Measurements from ENCODE around the gene TMEM59L. TPM values are rescaled to one million over a fixed set of nuclear protein-coding genes. Genes with fewer than 3 reads are reported as not detected.

Gene TMEM59L
- total and polyA plus RNA-seq, 2 of the 4 experiments (the other 2 are of a cell fraction) = under 0.01 to 5.9 TPM

- Histone ChIP-seq H2AFZ (replicated peaks; ENCODE audit: low read length, poor library complexity) (peak overlapping the region; percentile 67), H3K14ac (replicated peaks; ENCODE audit: low read depth, low read length) (peak overlapping the region; percentile 67), H2AK9ac (replicated peaks; ENCODE audit: low read depth, low read length, poor library complexity) (peak overlapping the region; percentile 84), H2BK120ac (ENCODE audit: low read depth, low read length) (peak overlapping the region; percentile 85), H2BK5ac (ENCODE audit: low read depth, low read length, poor library complexity, severe bottlenecking) (peak overlapping the region; percentile 81), H3K56ac (ENCODE audit: extremely low read depth, insufficient read depth, low read length) (peak overlapping the region; percentile 73; the same call in 1 of the 2 replicates), H4K5ac (ENCODE audit: low read depth, low read length) (peak overlapping the region; percentile 25), H2AK5ac (ENCODE audit: low read depth, low read length) (peak overlapping the region; percentile 95), H3K9ac (ENCODE audit: low read depth, low read length) (0 out of 2 replicates have a peak overlapping the region, but pooled peaks have one; percentile 7), H3K9me3 (ENCODE audit: control insufficient read depth, insufficient read depth, low read length) (no peaks in the 10 kb centered on the region), H3K23ac (ENCODE audit: low read depth, low read length) (peak overlapping the region; percentile 45), H2BK15ac (ENCODE audit: low read depth, low read length) (peak overlapping the region; percentile 34; the same call in 2 of the 3 replicates), H3K18ac (ENCODE audit: low read depth, low read length) (peak overlapping the region; percentile 45), H3K9me1 (ENCODE audit: insufficient read depth, low read length) (peaks cover 30% of the 10 kb centered on the region), H3K79me1 (ENCODE audit: low read depth in 1 of 2, low read length in 2 of 2) (peaks cover 22 to 62% of the 10 kb centered on the region in 2 experiments; a peak in 3 of 4 replicates), H3K4me3 (ENCODE audit: insufficient read depth, low read depth, low read length) (no peak overlapping the region), H4K20me1 (ENCODE audit: insufficient read depth, low read length) (peaks cover 27% of the 10 kb centered on the region), H3K4ac (ENCODE audit: low read depth, low read length) (peak overlapping the region; percentile 90), H2BK20ac (ENCODE audit: low read depth, low read length) (peak overlapping the region; percentile 83), H3K27ac (ENCODE audit: insufficient read depth, low read length) (peak overlapping the region; percentile 71), H3K27me3 (ENCODE audit: control insufficient read depth, insufficient read depth, low read length) (no peaks in the 10 kb centered on the region), H3K4me1 (ENCODE audit: control insufficient read depth, insufficient read depth, low read length) (peaks cover 37% of the 10 kb centered on the region), H4K8ac (ENCODE audit: low read depth in 2 of 2, low read length in 2 of 2) (peak overlapping the region; percentile 59 to 83; a peak in 3 of 4 replicates), H3K4me2 (ENCODE audit: low read depth, low read length) (no peak overlapping the region), H4K91ac (ENCODE audit: insufficient read depth, low read depth, low read length) (peak overlapping the region; percentile 89), H3K36me3 (ENCODE audit: control insufficient read depth, insufficient read depth, low read length) (no peaks in the 10 kb centered on the region)
- dilution Hi-C loops (cut with HindIII; ENCODE audit: low sequenced_read_pairs, unreplicated experiment) = no loop called here
- no peak for ATAC-seq (ENCODE audit: low read depth)
- WGBS, 2 experiments (ENCODE audit: extremely low coverage in 2 of 2, insufficient read length in 1 of 2) = 93% methylated on average over 3 of the region's 6 CpGs; no CpG with 5 or more reads in 1 of the 2 experiments
- DNase-seq = no peak
- TF ChIP-seq SMC3 (IDR thresholded peaks at IDR 0.05; ENCODE audit: low read depth, low read length) (no peak), CHD1 (IDR thresholded peaks at IDR 0.05; ENCODE audit: low read depth, low read length) (no peak), RAD21 (IDR thresholded peaks at IDR 0.05; ENCODE audit: low read length) (no peak), MAFK (IDR thresholded peaks at IDR 0.05; ENCODE audit: low read depth, low read length) (no peak), POLR2A (IDR thresholded peaks at IDR 0.05; ENCODE audit: low read depth, low read length) (no peak), ELK1 (IDR thresholded peaks at IDR 0.05; ENCODE audit: borderline replicate concordance, low read depth, low read length) (no peak), CEBPB (IDR thresholded peaks at IDR 0.05; ENCODE audit: low read depth, low read length) (no peak), MAZ (IDR thresholded peaks at IDR 0.05; ENCODE audit: borderline replicate concordance, low read depth, low read length) (no peak), BHLHE40 (IDR thresholded peaks at IDR 0.05; ENCODE audit: low read depth, low read length) (no peak), NFE2L2 (IDR thresholded peaks at IDR 0.05; ENCODE audit: low read depth, low read length) (no peak), RFX5 (IDR thresholded peaks at IDR 0.05; ENCODE audit: low read depth, low read length) (no peak), USF2 (IDR thresholded peaks at IDR 0.05; ENCODE audit: low read depth, low read length) (no peak), MXI1 (IDR thresholded peaks at IDR 0.05; ENCODE audit: borderline replicate concordance, low read depth, low read length) (no peak), FOS (IDR thresholded peaks at IDR 0.05; ENCODE audit: low read depth, low read length) (no peak), RCOR1 (IDR thresholded peaks at IDR 0.05; ENCODE audit: insufficient replicate concordance, low read length) (no peak)
- TF ChIP-seq, protein P1, sequence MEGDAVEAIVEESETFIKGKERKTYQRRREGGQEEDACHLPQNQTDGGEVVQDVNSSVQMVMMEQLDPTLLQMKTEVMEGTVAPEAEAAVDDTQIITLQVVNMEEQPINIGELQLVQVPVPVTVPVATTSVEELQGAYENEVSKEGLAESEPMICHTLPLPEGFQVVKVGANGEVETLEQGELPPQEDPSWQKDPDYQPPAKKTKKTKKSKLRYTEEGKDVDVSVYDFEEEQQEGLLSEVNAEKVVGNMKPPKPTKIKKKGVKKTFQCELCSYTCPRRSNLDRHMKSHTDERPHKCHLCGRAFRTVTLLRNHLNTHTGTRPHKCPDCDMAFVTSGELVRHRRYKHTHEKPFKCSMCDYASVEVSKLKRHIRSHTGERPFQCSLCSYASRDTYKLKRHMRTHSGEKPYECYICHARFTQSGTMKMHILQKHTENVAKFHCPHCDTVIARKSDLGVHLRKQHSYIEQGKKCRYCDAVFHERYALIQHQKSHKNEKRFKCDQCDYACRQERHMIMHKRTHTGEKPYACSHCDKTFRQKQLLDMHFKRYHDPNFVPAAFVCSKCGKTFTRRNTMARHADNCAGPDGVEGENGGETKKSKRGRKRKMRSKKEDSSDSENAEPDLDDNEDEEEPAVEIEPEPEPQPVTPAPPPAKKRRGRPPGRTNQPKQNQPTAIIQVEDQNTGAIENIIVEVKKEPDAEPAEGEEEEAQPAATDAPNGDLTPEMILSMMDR (conservative IDR thresholded peaks at IDR 0.05; ENCODE audit: low read depth, low read length) = no peak
- in situ Hi-C loops (cut with MboI; ENCODE audit: low sequenced_read_pairs) = no loop called here
- BruUV-seq (replicated peaks) = no TSS peak
- POLR2A ChIA-PET (ENCODE audit: unreplicated experiment) = no interaction called here
- CTCF ChIA-PET = no interaction called here
- intact Hi-C loops (cut with micrococcal nuclease) = no loop called here
These were observed 39.1 kb downstream of the TMEM59L start for GRCh38 chr19:18651733-18652132.

Measured in IMR-90 (cell line).